GM23338 (cell line): ENCODE results near the gene RAMP3. TPM values are rescaled to one million over a fixed set of nuclear protein-coding genes. Genes with fewer than 3 reads are reported as not detected.

ENCODE experiments used
- ATAC-seq: fragments of 200-7000 bp; cut with Tn5 transposase; 3 replicates; pipeline ENCODE4 v1.9.1; 2020
- DNase-seq: peaks from one replicate; pipeline ENCODE4 v3.0.0-alpha.2; 2015; ENCODE audit warnings: low spot score
- H2AFZ ChIP-seq: fragments of 200-600 bp; sonication (generic); 2 replicates; pipeline ENCODE4 v1.8.0; 2016; ENCODE audit warnings: antibody characterized with exemption, mild to moderate bottlenecking, moderate library complexity
- H3F3A ChIP-seq: fragments of 200-600 bp; sonication (generic); replicated peaks from 2 replicates; pipeline ENCODE4 v1.8.0; 2017; ENCODE audit warnings: antibody characterized with exemption, mixed run types, low read depth
- H3K27ac ChIP-seq: fragments of 200-600 bp; sonication (generic); 2 replicates; pipeline ENCODE4 v1.6.1; 2016; ENCODE audit warnings: low read depth
- H3K27me3 ChIP-seq: fragments of 200-600 bp; sonication (generic); 2 replicates; pipeline ENCODE4 v1.8.0; 2016; ENCODE audit warnings: mild to moderate bottlenecking, mixed run types, moderate library complexity; ENCODE audit not compliant: insufficient read depth
- H3K36me3 ChIP-seq: fragments of 200-600 bp; sonication (generic); 2 replicates; pipeline ENCODE4 v1.8.0; 2016; ENCODE audit warnings: mild to moderate bottlenecking; ENCODE audit not compliant: insufficient read depth
- H3K4me1 ChIP-seq: fragments of 200-600 bp; sonication (generic); 2 replicates; pipeline ENCODE4 v1.8.0; 2016; ENCODE audit warnings: mild to moderate bottlenecking, moderate library complexity; ENCODE audit not compliant: insufficient read depth
- H3K4me2 ChIP-seq: fragments of 200-600 bp; sonication (generic); 2 replicates; pipeline ENCODE4 v1.7.1; 2017; ENCODE audit warnings: mixed run types
- H3K4me3 ChIP-seq: fragments of 200-600 bp; sonication (generic); 2 replicates; pipeline ENCODE4 v1.6.1; 2016; ENCODE audit warnings: mixed run types
- H3K79me2 ChIP-seq: fragments of 200-600 bp; sonication (generic); replicated peaks from 2 replicates; pipeline ENCODE4 v1.8.0; 2017; ENCODE audit warnings: mild to moderate bottlenecking; ENCODE audit not compliant: insufficient read depth
- H3K9me2 ChIP-seq: fragments of 200-600 bp; sonication (generic); 2 replicates; pipeline ENCODE4 v1.8.0; 2017; ENCODE audit not compliant: insufficient read depth
- H4K20me1 ChIP-seq: fragments of 200-600 bp; sonication (generic); replicated peaks from 2 replicates; pipeline ENCODE4 v1.8.0; 2017; ENCODE audit warnings: mild to moderate bottlenecking; ENCODE audit not compliant: insufficient read depth
- H3K27ac Mint-ChIP-seq: 2 replicates; pipeline ENCODE4 v1.8.0; 2020; ENCODE audit warnings: inconsistent platforms, mild to moderate bottlenecking, moderate library complexity, mixed read lengths
- H3K27me3 Mint-ChIP-seq: 3 replicates; pipeline ENCODE4 v1.8.0; 2022; ENCODE audit warnings: low read depth, mild to moderate bottlenecking, moderate library complexity, mixed read lengths, inconsistent platforms; ENCODE audit not compliant: insufficient read depth, poor library complexity
- H3K36me3 Mint-ChIP-seq: 3 replicates; pipeline ENCODE4 v1.8.0; 2021; ENCODE audit warnings: low read depth, mild to moderate bottlenecking, inconsistent platforms, moderate library complexity, mixed read lengths
- H3K4me1 Mint-ChIP-seq: 3 replicates; pipeline ENCODE4 v1.8.0; 2020; ENCODE audit warnings: mild to moderate bottlenecking, inconsistent platforms, mixed read lengths
- H3K4me3 Mint-ChIP-seq: 3 replicates; pipeline ENCODE4 v1.8.0; 2021; ENCODE audit warnings: moderate library complexity, mild to moderate bottlenecking, inconsistent platforms, mixed read lengths
- H3K9me3 Mint-ChIP-seq: 3 replicates; pipeline ENCODE4 v1.8.0; 2020; ENCODE audit warnings: moderate library complexity, mild to moderate bottlenecking, inconsistent platforms, mixed read lengths
- CREB1 ChIP-seq: fragments of 250-450 bp; sonication (Bioruptor Pico); IDR thresholded peaks from 2 replicates; pipeline ENCODE4 v1.5.0; 2020; ENCODE audit warnings: low read depth, mild to moderate bottlenecking, moderate library complexity
- EZH2 ChIP-seq: fragments of 200-600 bp; sonication (generic); IDR thresholded peaks from one replicate; pipeline ENCODE4 v1.8.0; 2017; ENCODE audit warnings: antibody characterized with exemption, mild to moderate bottlenecking, low read depth; ENCODE audit not compliant: unreplicated experiment
- EZH2phosphoT487 ChIP-seq: fragments of 200-600 bp; sonication (generic); IDR thresholded peaks from one replicate; pipeline ENCODE4 v1.8.1; 2018; ENCODE audit warnings: antibody characterized with exemption; ENCODE audit not compliant: unreplicated experiment
- JUNB ChIP-seq: IDR thresholded peaks from one replicate; pipeline ENCODE4 v1.6.1; 2016; ENCODE audit warnings: antibody characterized with exemption; ENCODE audit not compliant: unreplicated experiment
- POLR2AphosphoS5 ChIP-seq: IDR thresholded peaks from 2 replicates; pipeline ENCODE4 v1.6.1; 2016; ENCODE audit warnings: antibody characterized with exemption, low read depth
- STAT1 ChIP-seq: IDR thresholded peaks from one replicate; pipeline ENCODE4 v1.6.1; 2016; ENCODE audit warnings: antibody characterized with exemption; ENCODE audit not compliant: unreplicated experiment
- ZNF114 ChIP-seq: fragments of 250-450 bp; sonication (Bioruptor Pico); IDR thresholded peaks from 2 replicates; pipeline ENCODE4 v1.5.0; 2020; ENCODE audit warnings: mild to moderate bottlenecking, moderate library complexity
- ZNF331 ChIP-seq: fragments of 250-450 bp; sonication (Bioruptor Pico); IDR thresholded peaks from 2 replicates; pipeline ENCODE4 v1.5.0; 2020; ENCODE audit warnings: low read depth, mild to moderate bottlenecking, moderate library complexity
- polyA plus RNA-seq: library from polyadenylated mRNA; unstranded; fragments of >200 nt; fragmentation: Nextera tagmentation; extraction: Ambion mirVana; gene quantifications from 2 replicates; pipeline ENCODE4 v1.2.1, GENCODE V29; 2016
- total RNA-seq: library from RNA; depleted of rRNA; stranded (reverse); fragments of >200 nt; shearing (Covaris generic); gene quantifications from 2 replicates; pipeline ENCODE4 v1.2.3, GENCODE V29; 2014
- TF ChIP-seq, protein P1 (sequence below): IDR thresholded peaks from one replicate; pipeline ENCODE4 v1.6.1; 2018; ENCODE audit warnings: antibody characterized with exemption; ENCODE audit not compliant: unreplicated experiment
- TF ChIP-seq, protein P2 (sequence below): IDR thresholded peaks from 2 replicates; pipeline ENCODE4 v1.6.1; 2016; ENCODE audit warnings: antibody characterized with exemption

Gene RAMP3
- total and polyA plus RNA-seq, 2 experiments from 2014 or later = 1.1 to 4.6 TPM

DNA sequence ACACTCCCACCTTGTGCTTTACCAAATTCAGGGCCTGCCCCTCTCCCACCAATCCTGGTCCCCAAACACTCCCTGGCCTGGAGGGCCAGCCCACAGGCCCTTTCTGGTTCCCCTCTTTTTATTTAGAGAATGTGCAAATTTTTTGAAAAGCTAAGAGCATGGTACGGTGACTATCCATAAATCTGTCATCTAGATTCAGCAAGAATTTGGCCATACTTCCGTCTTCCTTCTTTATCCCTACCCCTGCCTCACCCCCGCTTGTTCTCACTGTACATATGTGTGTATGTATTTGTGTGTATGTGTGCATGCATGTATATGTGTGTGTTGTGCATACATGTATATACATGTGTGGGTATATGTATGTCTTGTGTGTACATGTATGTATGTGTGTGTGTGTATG is 38.0 kb upstream of the RAMP3 start (continued):
- TF ChIP-seq, protein P1, sequence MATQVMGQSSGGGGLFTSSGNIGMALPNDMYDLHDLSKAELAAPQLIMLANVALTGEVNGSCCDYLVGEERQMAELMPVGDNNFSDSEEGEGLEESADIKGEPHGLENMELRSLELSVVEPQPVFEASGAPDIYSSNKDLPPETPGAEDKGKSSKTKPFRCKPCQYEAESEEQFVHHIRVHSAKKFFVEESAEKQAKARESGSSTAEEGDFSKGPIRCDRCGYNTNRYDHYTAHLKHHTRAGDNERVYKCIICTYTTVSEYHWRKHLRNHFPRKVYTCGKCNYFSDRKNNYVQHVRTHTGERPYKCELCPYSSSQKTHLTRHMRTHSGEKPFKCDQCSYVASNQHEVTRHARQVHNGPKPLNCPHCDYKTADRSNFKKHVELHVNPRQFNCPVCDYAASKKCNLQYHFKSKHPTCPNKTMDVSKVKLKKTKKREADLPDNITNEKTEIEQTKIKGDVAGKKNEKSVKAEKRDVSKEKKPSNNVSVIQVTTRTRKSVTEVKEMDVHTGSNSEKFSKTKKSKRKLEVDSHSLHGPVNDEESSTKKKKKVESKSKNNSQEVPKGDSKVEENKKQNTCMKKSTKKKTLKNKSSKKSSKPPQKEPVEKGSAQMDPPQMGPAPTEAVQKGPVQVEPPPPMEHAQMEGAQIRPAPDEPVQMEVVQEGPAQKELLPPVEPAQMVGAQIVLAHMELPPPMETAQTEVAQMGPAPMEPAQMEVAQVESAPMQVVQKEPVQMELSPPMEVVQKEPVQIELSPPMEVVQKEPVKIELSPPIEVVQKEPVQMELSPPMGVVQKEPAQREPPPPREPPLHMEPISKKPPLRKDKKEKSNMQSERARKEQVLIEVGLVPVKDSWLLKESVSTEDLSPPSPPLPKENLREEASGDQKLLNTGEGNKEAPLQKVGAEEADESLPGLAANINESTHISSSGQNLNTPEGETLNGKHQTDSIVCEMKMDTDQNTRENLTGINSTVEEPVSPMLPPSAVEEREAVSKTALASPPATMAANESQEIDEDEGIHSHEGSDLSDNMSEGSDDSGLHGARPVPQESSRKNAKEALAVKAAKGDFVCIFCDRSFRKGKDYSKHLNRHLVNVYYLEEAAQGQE = no peak

DNA sequence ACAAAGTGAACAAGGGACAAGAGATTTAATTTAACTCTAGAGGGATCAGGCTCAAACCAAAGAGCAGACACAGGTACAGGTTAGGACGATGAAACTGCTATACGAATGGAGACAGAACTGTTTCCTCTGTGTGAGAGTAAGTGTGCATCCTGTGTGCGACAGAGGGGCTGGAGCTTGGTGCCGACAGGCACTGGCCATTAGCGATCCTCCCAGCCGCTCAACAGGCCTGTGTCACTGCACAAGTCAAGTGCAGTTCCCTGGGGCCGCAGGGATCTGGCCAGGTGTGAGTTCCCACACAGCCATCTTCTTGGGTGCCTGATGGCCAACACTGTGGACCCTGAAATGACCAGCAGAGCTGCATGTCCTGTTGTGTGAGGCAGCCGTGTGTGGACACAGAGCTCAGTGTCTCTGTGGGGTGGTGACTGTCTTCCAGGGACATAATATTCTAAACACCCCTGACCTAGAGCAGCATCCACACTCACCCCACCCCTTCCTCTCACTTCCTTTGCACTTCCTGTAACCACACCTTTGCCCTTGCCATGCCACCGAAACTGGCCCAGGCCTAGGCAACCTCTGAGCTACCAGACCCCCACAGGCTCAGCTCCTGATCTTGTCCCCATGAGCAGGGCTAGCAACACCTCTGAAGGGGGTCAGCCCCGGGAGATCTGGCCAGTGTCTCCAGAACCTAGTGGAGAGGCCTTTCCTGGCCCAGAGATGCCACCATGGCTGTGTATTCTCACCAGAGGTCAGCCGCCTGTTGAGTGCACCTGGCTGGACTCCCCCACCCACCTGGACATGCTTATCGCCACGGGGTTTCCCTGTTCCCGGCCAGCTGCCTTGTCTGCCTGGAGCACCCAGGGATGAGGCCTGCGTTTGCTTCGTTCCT is 34.4 kb upstream of the RAMP3 start:
- Histone ChIP-seq H3K27me3 (no peaks in the 10 kb centered on the region), H3F3A (no peaks in the 10 kb centered on the region), H3K36me3 (no peaks in the 10 kb centered on the region), H2AFZ (peak overlapping the region; percentile 92), H4K20me1 (no peaks in the 10 kb centered on the region), H3K79me2 (no peaks in the 10 kb centered on the region), H3K4me1 (peaks cover 10% of the 10 kb centered on the region; the same call in 1 of the 2 replicates), H3K4me2 (peak overlapping the region; percentile 57), H3K4me3 (no peak overlapping the region), H3K9me2 (no peaks in the 10 kb centered on the region), H3K27ac (no peak overlapping the region)
- Mint-ChIP-seq H3K36me3 (no peaks in the 10 kb centered on the region), H3K27ac (no peak overlapping the region), H3K9me3 (no peaks in the 10 kb centered on the region), H3K27me3 (peaks cover 2% of the 10 kb centered on the region), H3K4me1 (peaks cover 14% of the 10 kb centered on the region; the same call in 2 of the 3 replicates), H3K4me3 (no peak overlapping the region)
- DNase-seq (no peak), ATAC-seq (peak; percentile 9; the same call in 2 of the 3 replicates)
- TF ChIP-seq CREB1 (CRISPR knock-in tag) = no peak
- no peak for TF ChIP-seq STAT1
- no peak for TF ChIP-seq EZH2
- TF ChIP-seq EZH2phosphoT487 = no peak
- TF ChIP-seq JUNB = no peak
- TF ChIP-seq POLR2AphosphoS5 = no peak
- no peak for TF ChIP-seq ZNF331 (CRISPR knock-in tag)
- TF ChIP-seq, protein P2, sequence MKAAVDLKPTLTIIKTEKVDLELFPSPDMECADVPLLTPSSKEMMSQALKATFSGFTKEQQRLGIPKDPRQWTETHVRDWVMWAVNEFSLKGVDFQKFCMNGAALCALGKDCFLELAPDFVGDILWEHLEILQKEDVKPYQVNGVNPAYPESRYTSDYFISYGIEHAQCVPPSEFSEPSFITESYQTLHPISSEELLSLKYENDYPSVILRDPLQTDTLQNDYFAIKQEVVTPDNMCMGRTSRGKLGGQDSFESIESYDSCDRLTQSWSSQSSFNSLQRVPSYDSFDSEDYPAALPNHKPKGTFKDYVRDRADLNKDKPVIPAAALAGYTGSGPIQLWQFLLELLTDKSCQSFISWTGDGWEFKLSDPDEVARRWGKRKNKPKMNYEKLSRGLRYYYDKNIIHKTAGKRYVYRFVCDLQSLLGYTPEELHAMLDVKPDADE = no peak
- TF ChIP-seq, protein P1 = no peak
- TF ChIP-seq ZNF114 (CRISPR knock-in tag) = no peak
